Measurements from ENCODE around the gene TANC2.

DNA sequence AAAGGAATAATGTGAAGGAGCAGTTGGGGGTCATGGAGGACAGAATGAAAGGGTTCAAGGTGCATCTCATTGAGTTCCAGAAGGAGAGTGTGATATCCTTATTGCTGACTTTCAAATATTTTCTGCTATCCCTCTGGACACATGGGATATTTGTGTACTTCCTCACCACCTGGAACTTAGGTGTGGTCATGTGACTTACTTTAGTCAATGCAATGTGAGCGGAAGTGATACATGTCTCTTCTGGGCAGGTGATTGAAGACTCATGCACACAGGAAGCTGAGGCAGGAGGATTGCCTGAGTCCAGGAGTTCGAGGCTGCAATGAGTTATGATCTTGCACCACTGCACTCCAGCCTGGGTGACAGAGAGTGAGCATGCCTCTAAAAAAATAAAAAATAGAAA lies 36.7 kb upstream of the TANC2 start:
- TF ChIP-seq, protein P1, sequence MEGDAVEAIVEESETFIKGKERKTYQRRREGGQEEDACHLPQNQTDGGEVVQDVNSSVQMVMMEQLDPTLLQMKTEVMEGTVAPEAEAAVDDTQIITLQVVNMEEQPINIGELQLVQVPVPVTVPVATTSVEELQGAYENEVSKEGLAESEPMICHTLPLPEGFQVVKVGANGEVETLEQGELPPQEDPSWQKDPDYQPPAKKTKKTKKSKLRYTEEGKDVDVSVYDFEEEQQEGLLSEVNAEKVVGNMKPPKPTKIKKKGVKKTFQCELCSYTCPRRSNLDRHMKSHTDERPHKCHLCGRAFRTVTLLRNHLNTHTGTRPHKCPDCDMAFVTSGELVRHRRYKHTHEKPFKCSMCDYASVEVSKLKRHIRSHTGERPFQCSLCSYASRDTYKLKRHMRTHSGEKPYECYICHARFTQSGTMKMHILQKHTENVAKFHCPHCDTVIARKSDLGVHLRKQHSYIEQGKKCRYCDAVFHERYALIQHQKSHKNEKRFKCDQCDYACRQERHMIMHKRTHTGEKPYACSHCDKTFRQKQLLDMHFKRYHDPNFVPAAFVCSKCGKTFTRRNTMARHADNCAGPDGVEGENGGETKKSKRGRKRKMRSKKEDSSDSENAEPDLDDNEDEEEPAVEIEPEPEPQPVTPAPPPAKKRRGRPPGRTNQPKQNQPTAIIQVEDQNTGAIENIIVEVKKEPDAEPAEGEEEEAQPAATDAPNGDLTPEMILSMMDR (IDR thresholded peaks at IDR 0.05): no peak
- TF ChIP-seq, protein P2, sequence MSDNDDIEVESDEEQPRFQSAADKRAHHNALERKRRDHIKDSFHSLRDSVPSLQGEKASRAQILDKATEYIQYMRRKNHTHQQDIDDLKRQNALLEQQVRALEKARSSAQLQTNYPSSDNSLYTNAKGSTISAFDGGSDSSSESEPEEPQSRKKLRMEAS (CRISPR knock-in tag; IDR thresholded peaks at IDR 0.05): no peak
- TF ChIP-seq, protein P3, sequence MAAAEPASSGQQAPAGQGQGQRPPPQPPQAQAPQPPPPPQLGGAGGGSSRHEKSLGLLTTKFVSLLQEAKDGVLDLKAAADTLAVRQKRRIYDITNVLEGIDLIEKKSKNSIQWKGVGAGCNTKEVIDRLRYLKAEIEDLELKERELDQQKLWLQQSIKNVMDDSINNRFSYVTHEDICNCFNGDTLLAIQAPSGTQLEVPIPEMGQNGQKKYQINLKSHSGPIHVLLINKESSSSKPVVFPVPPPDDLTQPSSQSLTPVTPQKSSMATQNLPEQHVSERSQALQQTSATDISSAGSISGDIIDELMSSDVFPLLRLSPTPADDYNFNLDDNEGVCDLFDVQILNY (CRISPR knock-in tag; IDR thresholded peaks at IDR 0.05): no peak
- no peak for TF ChIP-seq ESRRA (CRISPR knock-in tag; IDR thresholded peaks at IDR 0.05; ENCODE audit: borderline replicate concordance)
- TF ChIP-seq, protein P4, sequence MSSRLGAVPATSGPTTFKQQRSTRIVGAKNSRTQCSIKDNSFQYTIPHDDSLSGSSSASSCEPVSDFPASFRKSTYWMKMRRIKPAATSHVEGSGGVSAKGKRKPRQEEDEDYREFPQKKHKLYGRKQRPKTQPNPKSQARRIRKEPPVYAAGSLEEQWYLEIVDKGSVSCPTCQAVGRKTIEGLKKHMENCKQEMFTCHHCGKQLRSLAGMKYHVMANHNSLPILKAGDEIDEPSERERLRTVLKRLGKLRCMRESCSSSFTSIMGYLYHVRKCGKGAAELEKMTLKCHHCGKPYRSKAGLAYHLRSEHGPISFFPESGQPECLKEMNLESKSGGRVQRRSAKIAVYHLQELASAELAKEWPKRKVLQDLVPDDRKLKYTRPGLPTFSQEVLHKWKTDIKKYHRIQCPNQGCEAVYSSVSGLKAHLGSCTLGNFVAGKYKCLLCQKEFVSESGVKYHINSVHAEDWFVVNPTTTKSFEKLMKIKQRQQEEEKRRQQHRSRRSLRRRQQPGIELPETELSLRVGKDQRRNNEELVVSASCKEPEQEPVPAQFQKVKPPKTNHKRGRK (CRISPR knock-in tag; IDR thresholded peaks at IDR 0.05; ENCODE audit: borderline replicate concordance): no peak
- TF ChIP-seq, protein P5, sequence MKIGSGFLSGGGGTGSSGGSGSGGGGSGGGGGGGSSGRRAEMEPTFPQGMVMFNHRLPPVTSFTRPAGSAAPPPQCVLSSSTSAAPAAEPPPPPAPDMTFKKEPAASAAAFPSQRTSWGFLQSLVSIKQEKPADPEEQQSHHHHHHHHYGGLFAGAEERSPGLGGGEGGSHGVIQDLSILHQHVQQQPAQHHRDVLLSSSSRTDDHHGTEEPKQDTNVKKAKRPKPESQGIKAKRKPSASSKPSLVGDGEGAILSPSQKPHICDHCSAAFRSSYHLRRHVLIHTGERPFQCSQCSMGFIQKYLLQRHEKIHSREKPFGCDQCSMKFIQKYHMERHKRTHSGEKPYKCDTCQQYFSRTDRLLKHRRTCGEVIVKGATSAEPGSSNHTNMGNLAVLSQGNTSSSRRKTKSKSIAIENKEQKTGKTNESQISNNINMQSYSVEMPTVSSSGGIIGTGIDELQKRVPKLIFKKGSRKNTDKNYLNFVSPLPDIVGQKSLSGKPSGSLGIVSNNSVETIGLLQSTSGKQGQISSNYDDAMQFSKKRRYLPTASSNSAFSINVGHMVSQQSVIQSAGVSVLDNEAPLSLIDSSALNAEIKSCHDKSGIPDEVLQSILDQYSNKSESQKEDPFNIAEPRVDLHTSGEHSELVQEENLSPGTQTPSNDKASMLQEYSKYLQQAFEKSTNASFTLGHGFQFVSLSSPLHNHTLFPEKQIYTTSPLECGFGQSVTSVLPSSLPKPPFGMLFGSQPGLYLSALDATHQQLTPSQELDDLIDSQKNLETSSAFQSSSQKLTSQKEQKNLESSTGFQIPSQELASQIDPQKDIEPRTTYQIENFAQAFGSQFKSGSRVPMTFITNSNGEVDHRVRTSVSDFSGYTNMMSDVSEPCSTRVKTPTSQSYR (CRISPR knock-in tag; IDR thresholded peaks at IDR 0.05): no peak
